Hepatocyte (in vitro differentiated cells): ENCODE data around the gene HIBCH.

Source experiments
- CTCF ChIP-seq: fragments of 200-600 bp; sonication (generic); IDR thresholded peaks from 2 replicates; pipeline ENCODE4 v1.5.1; 2016; ENCODE audit warnings: antibody characterized with exemption, mild to moderate bottlenecking; ENCODE audit not compliant: poor library complexity
- EZH2 ChIP-seq: fragments of 200-600 bp; sonication (generic); IDR thresholded peaks from 2 replicates; pipeline ENCODE4 v1.6.1; 2016; ENCODE audit warnings: antibody characterized with exemption, mild to moderate bottlenecking, borderline replicate concordance
- EZH2phosphoT487 ChIP-seq: fragments of 200-600 bp; sonication (generic); IDR thresholded peaks from one replicate; pipeline ENCODE4 v1.6.1; 2018; ENCODE audit warnings: antibody characterized with exemption, mild to moderate bottlenecking, low read depth, moderate library complexity; ENCODE audit not compliant: unreplicated experiment, severe bottlenecking

GRCh38 chr2:190315273-190315672 is 4.4 kb downstream of the HIBCH start:
- TF ChIP-seq CTCF, result no peak
- no peak for TF ChIP-seq EZH2phosphoT487
- no peak for TF ChIP-seq EZH2
